H9 (cell line): ENCODE results near the gene TBC1D24. TPM values are rescaled to one million over a fixed set of nuclear protein-coding genes. Genes with fewer than 3 reads are reported as not detected.

Experiments used
- DNase-seq: peaks from one replicate; pipeline ENCODE4 v3.0.0-alpha.2; 2017
- H2AFZ ChIP-seq: one replicate; pipeline ENCODE4 v1.6.1; 2013; ENCODE audit warnings: mild to moderate bottlenecking, low read length, control low read depth, moderate library complexity
- H2AK5ac ChIP-seq: 2 replicates; pipeline ENCODE4 v1.6.1; 2013; ENCODE audit warnings: low read length, control low read depth, mixed read lengths; ENCODE audit not compliant: insufficient read length
- H2BK120ac ChIP-seq: one replicate; pipeline ENCODE4 v1.6.1; 2013; ENCODE audit warnings: low read depth, mild to moderate bottlenecking, low read length, control low read depth, inconsistent platforms; ENCODE audit not compliant: poor library complexity, severe bottlenecking
- H2BK12ac ChIP-seq: 2 replicates; pipeline ENCODE4 v1.6.1; 2013; ENCODE audit warnings: low read length, control low read depth, mixed read lengths, low read depth; ENCODE audit not compliant: insufficient read length
- H2BK15ac ChIP-seq: 2 replicates; pipeline ENCODE4 v1.6.1; 2013; ENCODE audit warnings: low read depth, low read length, control low read depth
- H2BK20ac ChIP-seq: one replicate; pipeline ENCODE4 v1.6.1; 2013; ENCODE audit warnings: low read depth, mild to moderate bottlenecking, low read length, control low read depth, inconsistent platforms; ENCODE audit not compliant: poor library complexity, severe bottlenecking
- H2BK5ac ChIP-seq: 2 replicates; pipeline ENCODE4 v1.6.1; 2013; ENCODE audit warnings: low read length, control low read depth, mixed read lengths; ENCODE audit not compliant: insufficient read length
- H3K14ac ChIP-seq: 2 replicates; pipeline ENCODE4 v1.6.1; 2013; ENCODE audit warnings: low read length, control low read depth; ENCODE audit not compliant: insufficient read depth
- H3K18ac ChIP-seq: 2 replicates; pipeline ENCODE4 v1.6.1; 2013; ENCODE audit warnings: low read depth, mild to moderate bottlenecking, mixed read lengths, low read length, control low read depth; ENCODE audit not compliant: insufficient read length
- H3K23ac ChIP-seq: 2 replicates; pipeline ENCODE4 v1.6.1; 2013; ENCODE audit warnings: low read length, control low read depth, mixed read lengths, low read depth; ENCODE audit not compliant: insufficient read length
- H3K23me2 ChIP-seq: 2 replicates; pipeline ENCODE4 v1.6.1; 2013; ENCODE audit warnings: low read depth, mild to moderate bottlenecking, mixed read lengths, low read length, control low read depth; ENCODE audit not compliant: insufficient read length, poor library complexity, severe bottlenecking
- H3K27ac ChIP-seq: 2 replicates; pipeline ENCODE4 v1.5.1; 2013; ENCODE audit warnings: low read length, control low read depth, mixed read lengths, low read depth; ENCODE audit not compliant: insufficient read length
- H3K27me3 ChIP-seq: 2 replicates; pipeline ENCODE4 v1.6.1; 2013; ENCODE audit warnings: low read length, control low read depth, inconsistent platforms; ENCODE audit not compliant: insufficient read depth
- H3K4ac ChIP-seq: 2 replicates; pipeline ENCODE4 v1.6.1; 2013; ENCODE audit warnings: low read depth, mild to moderate bottlenecking, control low read depth, inconsistent platforms, low read length, moderate library complexity
- H3K4me1 ChIP-seq: 2 replicates; pipeline ENCODE4 v1.6.1; 2013; ENCODE audit warnings: low read length, control low read depth, inconsistent platforms; ENCODE audit not compliant: insufficient read depth
- H3K4me2 ChIP-seq: 2 replicates; pipeline ENCODE4 v1.6.1; 2013; ENCODE audit warnings: low read length, control low read depth, mixed read lengths; ENCODE audit not compliant: insufficient read length, insufficient read depth
- H3K56ac ChIP-seq: 2 replicates; pipeline ENCODE4 v1.6.1; 2013; ENCODE audit warnings: low read depth, mild to moderate bottlenecking, mixed read lengths, low read length, control low read depth; ENCODE audit not compliant: insufficient read length
- H3K79me1 ChIP-seq: 2 replicates; pipeline ENCODE4 v1.6.1; 2013; ENCODE audit warnings: low read depth, mild to moderate bottlenecking, moderate library complexity, low read length, control low read depth, inconsistent platforms; ENCODE audit not compliant: insufficient read depth, poor library complexity, severe bottlenecking
- H3K79me2 ChIP-seq: 2 replicates; pipeline ENCODE4 v1.6.1; 2013; ENCODE audit warnings: low read length, control low read depth, inconsistent platforms; ENCODE audit not compliant: insufficient read depth
- H3K9ac ChIP-seq: 2 replicates; pipeline ENCODE4 v1.6.1; 2013; ENCODE audit warnings: low read length, control low read depth, mixed read lengths; ENCODE audit not compliant: insufficient read length; ENCODE audit errors: extremely low read depth
- H3K9me3 ChIP-seq: one replicate; pipeline ENCODE4 v1.6.1; 2013; ENCODE audit warnings: low read depth, low read length, inconsistent platforms; ENCODE audit not compliant: control insufficient read depth
- H3T11ph ChIP-seq: one replicate; pipeline ENCODE4 v1.6.1; 2013; ENCODE audit warnings: mild to moderate bottlenecking, low read length, control low read depth, inconsistent platforms
- H4K20me1 ChIP-seq: one replicate; pipeline ENCODE4 v1.6.1; 2013; ENCODE audit not compliant: control insufficient read depth, insufficient read length, insufficient read depth
- H4K5ac ChIP-seq: 2 replicates; pipeline ENCODE4 v1.6.1; 2013; ENCODE audit warnings: low read depth, mild to moderate bottlenecking, mixed read lengths, low read length, control low read depth; ENCODE audit not compliant: insufficient read length
- H4K8ac ChIP-seq: replicated peaks from 2 replicates; pipeline ENCODE4 v1.6.1; 2013; ENCODE audit warnings: low read length, control low read depth, mixed read lengths, low read depth; ENCODE audit not compliant: insufficient read length
- H4K91ac ChIP-seq: 2 replicates; pipeline ENCODE4 v1.6.1; 2013; ENCODE audit warnings: low read depth, mild to moderate bottlenecking, moderate library complexity, mixed read lengths, low read length, control low read depth; ENCODE audit not compliant: insufficient read length
- H3K27ac Mint-ChIP-seq, 3 experiments: 2 replicates in 2 of 3; 3 replicates in 1 of 3; pipeline ENCODE4 v1.8.0; 2020 to 2021; ENCODE audit warnings: mixed read lengths in 3 of 3, mild to moderate bottlenecking in 1 of 3, moderate library complexity in 1 of 3
- H3K27me3 Mint-ChIP-seq: 2 replicates; pipeline ENCODE4 v1.8.0; 2021; ENCODE audit warnings: low read depth, mild to moderate bottlenecking, moderate library complexity, mixed read lengths
- H3K36me3 Mint-ChIP-seq, 3 experiments: 2 replicates in 2 of 3; 3 replicates in 1 of 3; pipeline ENCODE4 v1.8.0; 2020 to 2021; ENCODE audit warnings: low read depth in 3 of 3, mixed read lengths in 3 of 3; ENCODE audit not compliant: insufficient read depth in 1 of 3
- H3K4me1 Mint-ChIP-seq, 2 experiments: 2 replicates each; pipeline ENCODE4 v1.8.0; 2020; ENCODE audit warnings: mixed read lengths in 2 of 2
- H3K4me3 Mint-ChIP-seq, 2 experiments: 2 replicates in 1 of 2; 3 replicates in 1 of 2; pipeline ENCODE4 v1.8.0; 2020 to 2021; ENCODE audit warnings: mild to moderate bottlenecking in 2 of 2, mixed read lengths in 2 of 2, moderate library complexity in 1 of 2
- H3K9me3 Mint-ChIP-seq, 2 experiments: 2 replicates in 1 of 2; 3 replicates in 1 of 2; pipeline ENCODE4 v1.8.0; 2020; ENCODE audit warnings: mild to moderate bottlenecking in 2 of 2, mixed read lengths in 2 of 2, moderate library complexity in 1 of 2
- WGBS: extraction: QIAGEN DNeasy Blood & Tissue Kit; methylation state at CpG from one replicate; pipeline ENCODE4 v1.1.7; 2013; ENCODE audit warnings: missing lambda C conversion rate, low lambda C conversion rate, mixed read lengths; ENCODE audit not compliant: insufficient read length; ENCODE audit errors: extremely low coverage; 5-methylcytosine and 5-hydroxymethylcytosine counted together
- total RNA-seq: library from RNA; stranded (reverse); gene quantifications from 2 replicates; pipeline ENCODE4 v1.2.1, GENCODE V29; 2021
- TF ChIP-seq, protein P1 (sequence below): fragments of 200-600 bp; sonication (generic); conservative IDR thresholded peaks from 3 replicates; pipeline ENCODE4 v1.8.0; 2021; ENCODE audit warnings: antibody characterized with exemption, mild to moderate bottlenecking

TBC1D24 gene
- total RNA-seq, 1 experiment from 2014 or later, result 19.0 TPM

DNA sequence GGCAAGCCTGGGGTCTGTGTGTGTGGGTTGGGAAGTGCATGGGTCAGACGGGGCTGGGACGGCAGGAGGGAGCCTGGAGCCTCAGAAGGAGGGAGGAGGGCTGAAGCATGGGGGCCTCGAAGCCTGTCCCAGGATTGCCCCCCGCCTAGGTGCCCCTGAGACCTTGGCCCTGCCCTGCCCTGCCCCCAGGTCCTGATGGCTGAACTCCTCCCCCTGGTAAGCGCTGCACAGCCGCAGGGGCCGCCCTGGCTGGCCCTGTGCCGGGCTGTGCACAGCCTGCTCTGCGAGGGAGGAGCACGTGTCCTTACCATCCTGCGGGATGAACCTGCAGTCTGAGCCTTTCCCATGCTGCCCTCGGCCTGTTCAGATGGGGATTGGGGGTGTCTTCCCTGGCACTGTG, 10.6 kb upstream of the TBC1D24 start:
- Histone ChIP-seq H2BK5ac (no peak overlapping the region), H4K5ac (no peak overlapping the region), H2BK15ac (no peak overlapping the region), H3K27me3 (no peaks in the 10 kb centered on the region), H3K14ac (no peak overlapping the region; the same call in 1 of the 2 replicates), H2BK120ac (no peak overlapping the region), H3K27ac (no peak overlapping the region), H2BK20ac (no peak overlapping the region), H3K4ac (no peak overlapping the region), H3K79me1 (peaks cover 7% of the 10 kb centered on the region), H2BK12ac (no peak overlapping the region), H3K9ac (no peak overlapping the region), H3T11ph (no peak overlapping the region), H3K18ac (no peak overlapping the region), H3K4me2 (no peak overlapping the region), H3K23me2 (peaks cover 14% of the 10 kb centered on the region), H2AK5ac (no peak overlapping the region), H4K91ac (no peak overlapping the region), H3K56ac (no peak overlapping the region), H3K4me1 (peaks cover 2% of the 10 kb centered on the region; the same call in 1 of the 2 replicates), H4K20me1 (no peaks in the 10 kb centered on the region), H2AFZ (no peak overlapping the region), H3K23ac (no peak overlapping the region), H3K9me3 (no peaks in the 10 kb centered on the region), H3K79me2 (0 out of 2 replicates have a peak, but pooled peaks cover 2% of the 10 kb centered on the region), H4K8ac (no peak overlapping the region)
- Mint-ChIP-seq H3K9me3 (no peaks in the 10 kb centered on the region), H3K4me1 (peaks cover 9 to 17% of the 10 kb centered on the region in 2 experiments), H3K27me3 (peaks cover 3% of the 10 kb centered on the region), H3K36me3 (peaks cover 6 to 28% (median 12%) of the 10 kb centered on the region in 3 experiments; a peak in 5 of 7 replicates), H3K27ac (no peak overlapping the region), H3K4me3 (no peak overlapping the region)
- DNase-seq, result no peak
- WGBS, result no CpG with 5 or more reads among the region's 12 CpGs
- TF ChIP-seq, protein P1, sequence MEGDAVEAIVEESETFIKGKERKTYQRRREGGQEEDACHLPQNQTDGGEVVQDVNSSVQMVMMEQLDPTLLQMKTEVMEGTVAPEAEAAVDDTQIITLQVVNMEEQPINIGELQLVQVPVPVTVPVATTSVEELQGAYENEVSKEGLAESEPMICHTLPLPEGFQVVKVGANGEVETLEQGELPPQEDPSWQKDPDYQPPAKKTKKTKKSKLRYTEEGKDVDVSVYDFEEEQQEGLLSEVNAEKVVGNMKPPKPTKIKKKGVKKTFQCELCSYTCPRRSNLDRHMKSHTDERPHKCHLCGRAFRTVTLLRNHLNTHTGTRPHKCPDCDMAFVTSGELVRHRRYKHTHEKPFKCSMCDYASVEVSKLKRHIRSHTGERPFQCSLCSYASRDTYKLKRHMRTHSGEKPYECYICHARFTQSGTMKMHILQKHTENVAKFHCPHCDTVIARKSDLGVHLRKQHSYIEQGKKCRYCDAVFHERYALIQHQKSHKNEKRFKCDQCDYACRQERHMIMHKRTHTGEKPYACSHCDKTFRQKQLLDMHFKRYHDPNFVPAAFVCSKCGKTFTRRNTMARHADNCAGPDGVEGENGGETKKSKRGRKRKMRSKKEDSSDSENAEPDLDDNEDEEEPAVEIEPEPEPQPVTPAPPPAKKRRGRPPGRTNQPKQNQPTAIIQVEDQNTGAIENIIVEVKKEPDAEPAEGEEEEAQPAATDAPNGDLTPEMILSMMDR, result no peak
